ENCODE results near the gene MAGI2.

Gene MAGI2

GRCh38 chr7:78702770-78703169 lies 750.7 kb downstream of the MAGI2 start:
- POLR2A ChIA-PET: no interaction called here
- peak; percentile 95 for DNase-seq (ENCODE audit: low read depth, low spot score)
- no peak for TF ChIP-seq CTCF (IDR thresholded peaks at IDR 0.05; ENCODE audit: insufficient read depth, low read length, missing control alignments)
- H3K4me3 ChIP-seq (ENCODE audit: low read depth, low read length): no peak overlapping the region
- CTCF ChIA-PET: interaction anchor here (1.0 to 1.1 kb wide), 2 partner anchors 8 to 552 kb away, joined by 3 read pairs; no protein-coding TSS in a partner anchor

DNA sequence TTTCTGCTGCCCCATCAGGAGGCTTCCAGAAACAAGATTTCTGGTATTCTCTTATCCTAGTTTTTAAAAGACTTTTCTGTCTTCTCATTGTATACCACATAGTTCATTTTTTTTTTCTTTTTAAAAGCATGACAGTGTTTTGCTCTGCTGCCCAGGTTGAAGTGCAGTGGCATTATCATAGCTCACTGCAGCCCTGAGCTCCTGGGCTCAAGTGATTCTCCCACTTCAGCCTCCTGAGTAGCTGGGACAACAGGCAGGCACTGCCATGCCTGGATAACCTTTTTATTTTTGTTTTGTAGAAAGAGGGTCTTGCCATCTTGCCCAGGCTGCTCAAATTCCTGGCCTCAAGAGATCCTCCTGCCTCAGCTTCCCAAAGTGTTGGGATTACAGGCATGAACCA lies 757.6 kb downstream of the MAGI2 start:
- TF ChIP-seq CTCF (IDR thresholded peaks at IDR 0.05; ENCODE audit: insufficient read depth, low read length, missing control alignments): no peak
- ChIA-PET POLR2A (no interaction called here), CTCF (interaction anchor here (0.7 kb wide), 1 partner anchor 185 kb away, joined by 3 read pairs; no protein-coding TSS in a partner anchor)
- H3K4me3 ChIP-seq (ENCODE audit: low read depth, low read length): no peak overlapping the region
- no peak for DNase-seq (ENCODE audit: low read depth, low spot score)

DNA sequence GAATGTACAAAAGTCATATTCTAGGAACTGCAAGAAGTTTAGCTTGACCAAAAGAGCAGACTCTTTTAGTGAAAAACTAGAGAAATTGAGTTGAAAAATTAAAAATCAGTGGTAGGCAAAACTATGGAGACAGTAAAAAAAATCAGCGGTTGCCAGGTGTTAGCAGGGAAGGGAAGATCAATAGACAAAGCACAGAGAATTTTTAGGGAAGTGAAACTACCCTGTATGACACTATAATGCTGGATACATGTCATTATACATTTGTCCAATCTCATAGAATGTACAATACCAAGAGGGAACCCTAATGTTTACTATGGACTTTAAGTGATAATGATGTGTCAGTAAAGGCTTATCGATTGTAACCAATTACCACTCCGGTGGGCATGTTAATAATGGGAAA lies 761.9 kb downstream of the MAGI2 start:
- ChIA-PET CTCF (no interaction called here), POLR2A (no interaction called here)
- H3K4me3 ChIP-seq (ENCODE audit: low read depth, low read length): no peak overlapping the region
- TF ChIP-seq CTCF (IDR thresholded peaks at IDR 0.05; ENCODE audit: insufficient read depth, low read length, missing control alignments): no peak
- DNase-seq (ENCODE audit: low read depth, low spot score): no peak

- no peak overlapping the region for H3K4me3 ChIP-seq (ENCODE audit: low read depth, low read length)
- TF ChIP-seq CTCF (IDR thresholded peaks at IDR 0.05; ENCODE audit: insufficient read depth, low read length, missing control alignments): no peak
- no peak for DNase-seq (ENCODE audit: low read depth, low spot score)
- CTCF ChIA-PET: no interaction called here
- POLR2A ChIA-PET: no interaction called here
These were observed 763.3 kb downstream of the MAGI2 start for GRCh38 chr7:78690174-78690573.

GRCh38 chr7:78688376-78688775 lies 765.1 kb downstream of the MAGI2 start:
- no peak for TF ChIP-seq CTCF (IDR thresholded peaks at IDR 0.05; ENCODE audit: insufficient read depth, low read length, missing control alignments)
- H3K4me3 ChIP-seq (ENCODE audit: low read depth, low read length): no peak overlapping the region
- POLR2A ChIA-PET: no interaction called here
- CTCF ChIA-PET: no interaction called here
- DNase-seq (ENCODE audit: low read depth, low spot score): no peak

GRCh38 chr7:78686189-78686588 lies 767.3 kb downstream of the MAGI2 start:
- POLR2A ChIA-PET: no interaction called here

More at GRCh38 chr7:78686189-78686588, 767.3 kb downstream of the MAGI2 start:
- no peak for DNase-seq (ENCODE audit: low read depth, low spot score)
- CTCF ChIA-PET: interaction anchor here (1.2 kb wide), 1 partner anchor 82 kb away, joined by 3 read pairs; no protein-coding TSS in a partner anchor
- H3K4me3 ChIP-seq (ENCODE audit: low read depth, low read length): no peak overlapping the region
- no peak for TF ChIP-seq CTCF (IDR thresholded peaks at IDR 0.05; ENCODE audit: insufficient read depth, low read length, missing control alignments)
